Smooth muscle cell (in vitro differentiated cells): Measurements from ENCODE around the gene CD6. TPM values are rescaled to one million over a fixed set of nuclear protein-coding genes. Genes with fewer than 3 reads are reported as not detected.

Experiments
- DNase-seq: peaks from one replicate; lab custom pipeline; 2025; ENCODE audit not compliant: unreplicated experiment; lab: John Stamatoyannopoulos, UW
- H2AFZ ChIP-seq: fragments of 200-600 bp; sonication (generic); 2 replicates; pipeline ENCODE4 v1.6.0; 2016; ENCODE audit warnings: antibody characterized with exemption, low read depth, mild to moderate bottlenecking
- H3F3A ChIP-seq: fragments of 200-600 bp; sonication (generic); 2 replicates; pipeline ENCODE4 v1.6.0; 2017; ENCODE audit warnings: antibody characterized with exemption, low read depth
- H3K27ac ChIP-seq: fragments of 200-600 bp; sonication (generic); 2 replicates; pipeline ENCODE4 v1.5.1; 2016; ENCODE audit warnings: low read depth, mild to moderate bottlenecking
- H3K27me3 ChIP-seq: fragments of 200-600 bp; sonication (generic); 2 replicates; pipeline ENCODE4 v1.6.1; 2016; ENCODE audit warnings: low read depth, mild to moderate bottlenecking
- H3K36me3 ChIP-seq: fragments of 200-600 bp; sonication (generic); 2 replicates; pipeline ENCODE4 v1.5.1; 2016; ENCODE audit warnings: low read depth
- H3K4me1 ChIP-seq: fragments of 200-600 bp; sonication (generic); 2 replicates; pipeline ENCODE4 v1.5.1; 2016; ENCODE audit warnings: low read depth
- H3K4me2 ChIP-seq: fragments of 200-600 bp; sonication (generic); 2 replicates; pipeline ENCODE4 v1.6.0; 2016; ENCODE audit warnings: mild to moderate bottlenecking
- H3K4me3 ChIP-seq: fragments of 200-600 bp; sonication (generic); 2 replicates; pipeline ENCODE4 v1.5.1; 2016; ENCODE audit warnings: mild to moderate bottlenecking
- H3K79me2 ChIP-seq: fragments of 200-600 bp; sonication (generic); 2 replicates; pipeline ENCODE4 v1.6.0; 2016; ENCODE audit warnings: low read depth, mild to moderate bottlenecking
- H3K9ac ChIP-seq: fragments of 200-600 bp; sonication (generic); 2 replicates; pipeline ENCODE4 v1.6.0; 2016; ENCODE audit warnings: low read depth
- H3K9me3 ChIP-seq: fragments of 200-600 bp; sonication (generic); replicated peaks from 2 replicates; pipeline ENCODE4 v1.5.1; 2016; ENCODE audit warnings: low read depth
- H4K20me1 ChIP-seq: fragments of 200-600 bp; sonication (generic); 2 replicates; pipeline ENCODE4 v1.6.0; 2016; ENCODE audit warnings: low read depth
- CTCF ChIP-seq: fragments of 200-600 bp; sonication (generic); IDR thresholded peaks from 2 replicates; pipeline ENCODE4 v1.5.1; 2017; ENCODE audit warnings: borderline replicate concordance, mild to moderate bottlenecking, antibody characterized with exemption; ENCODE audit not compliant: insufficient read depth, poor library complexity, severe bottlenecking
- WGBS: methylation state at CpG from one replicate; pipeline ENCODE4 v1.1.7; 2016; ENCODE audit warnings: low lambda C conversion rate; 5-methylcytosine and 5-hydroxymethylcytosine counted together
- polyA plus RNA-seq: library from polyadenylated mRNA; unstranded; fragments of >200 nt; fragmentation: Nextera tagmentation; extraction: Ambion mirVana; gene quantifications from 2 replicates; pipeline ENCODE4 v1.2.1, GENCODE V29; 2016
- total RNA-seq: library from RNA; depleted of rRNA; stranded (reverse); fragments of >200 nt; gene quantifications from 2 replicates; pipeline ENCODE4 v1.2.3, GENCODE V29; 2014

CD6 gene
- total and polyA plus RNA-seq, 2 experiments from 2014 or later, result 0.27 TPM; not detected in 1

GRCh38 chr11:61057615-61058014, 86.1 kb downstream of the CD6 start:
- Histone ChIP-seq H3K4me2 (no peak overlapping the region), H3F3A (no peaks in the 10 kb centered on the region), H3K4me1 (no peaks in the 10 kb centered on the region), H3K9ac (no peak overlapping the region), H3K4me3 (no peak overlapping the region), H2AFZ (no peak overlapping the region), H3K27ac (no peak overlapping the region), H3K36me3 (no peaks in the 10 kb centered on the region), H3K79me2 (no peaks in the 10 kb centered on the region), H3K27me3 (no peaks in the 10 kb centered on the region), H3K9me3 (no peaks in the 10 kb centered on the region), H4K20me1 (no peaks in the 10 kb centered on the region)
- DNase-seq, result no peak
- WGBS, result 92% methylated on average over 12 of the region's 12 CpGs
- TF ChIP-seq CTCF, result no peak

GRCh38 chr11:61058583-61059259, 87.2 kb downstream of the CD6 start:
- Histone ChIP-seq H3K27me3 (no peaks in the 10 kb centered on the region), H3K4me3 (no peak overlapping the region), H3K9ac (no peak overlapping the region), H3K9me3 (no peaks in the 10 kb centered on the region), H3K79me2 (no peaks in the 10 kb centered on the region), H3F3A (no peaks in the 10 kb centered on the region), H3K4me1 (no peaks in the 10 kb centered on the region), H4K20me1 (no peaks in the 10 kb centered on the region), H3K27ac (no peak overlapping the region), H3K36me3 (no peaks in the 10 kb centered on the region), H2AFZ (no peak overlapping the region), H3K4me2 (no peak overlapping the region)
- WGBS, result 93% methylated on average over 14 of the region's 14 CpGs
- no peak for DNase-seq
- TF ChIP-seq CTCF, result no peak

GRCh38 chr11:61059260-61059752, 87.8 kb downstream of the CD6 start:
- H3F3A ChIP-seq, result no peaks in the 10 kb centered on the region
- no peak for TF ChIP-seq CTCF
- H3K4me1 ChIP-seq, result no peaks in the 10 kb centered on the region
- H3K4me2 ChIP-seq, result no peak overlapping the region
- DNase-seq, result no peak
- H3K9me3 ChIP-seq, result no peaks in the 10 kb centered on the region
- H2AFZ ChIP-seq, result no peak overlapping the region
- WGBS, result 87% methylated on average over 8 of the region's 8 CpGs
- no peak overlapping the region for H3K9ac ChIP-seq
- no peaks in the 10 kb centered on the region for H3K36me3 ChIP-seq
- no peaks in the 10 kb centered on the region for H3K27me3 ChIP-seq
- H3K79me2 ChIP-seq, result no peaks in the 10 kb centered on the region
- H4K20me1 ChIP-seq, result no peaks in the 10 kb centered on the region
- no peak overlapping the region for H3K4me3 ChIP-seq
- H3K27ac ChIP-seq, result no peak overlapping the region
